HEK293 (cell line): Measurements from ENCODE around the gene ELN.
A peak's percentile ranks its signal among the peaks of the same experiment; 100 is the strongest.

ENCODE experiments used
- CTCF ChIA-PET: fragments of 350-600 bp; formaldehyde crosslinking; extraction: SDS; loops from one replicate; lab custom pipeline; 2021; ENCODE audit warnings: antibody characterized with exemption; lab: Yijun Ruan, JAX
- POLR2A ChIA-PET: fragments of 300-600 bp; formaldehyde crosslinking; extraction: SDS; loops from one replicate; lab custom pipeline; 2020; ENCODE audit warnings: antibody characterized with exemption, inconsistent platforms; lab: Yijun Ruan, JAX
- H3K27ac ChIP-seq: fragments of 200-500 bp; sonication (Bioruptor generic); 2 replicates; pipeline ENCODE4 v1.5.1; 2014; ENCODE audit warnings: low read depth, low read length, control low read depth, inconsistent platforms; ENCODE audit errors: extremely low read depth
- H3K36me3 ChIP-seq, 2 experiments: fragments of 200-500 bp in 1 of 2; sonication (Bioruptor generic) in 1 of 2; 1 replicate in 1 of 2; 2 replicates in 1 of 2; pipeline ENCODE4 v1.5.1; 2014 to 2017; ENCODE audit warnings: inconsistent platforms in 2 of 2, low read length in 2 of 2; ENCODE audit not compliant: control insufficient read depth in 2 of 2, insufficient read depth in 1 of 2
- H3K4me1 ChIP-seq: fragments of 200-500 bp; sonication (Bioruptor generic); 2 replicates; pipeline ENCODE4 v1.5.1; 2014; ENCODE audit warnings: mild to moderate bottlenecking, low read length, inconsistent platforms; ENCODE audit not compliant: control insufficient read depth, insufficient read depth
- H3K4me3 ChIP-seq: 2 replicates; pipeline ENCODE4 v1.5.1; 2011; ENCODE audit warnings: low read depth, mild to moderate bottlenecking, control low read depth, low read length, moderate library complexity
- H3K9me3 ChIP-seq: fragments of 200-500 bp; sonication (Bioruptor generic); 2 replicates; pipeline ENCODE4 v1.5.1; 2014; ENCODE audit warnings: low read depth, low read length, inconsistent platforms; ENCODE audit not compliant: control insufficient read depth, insufficient read depth
- GLIS2 ChIP-seq: fragments of 450-650 bp; formaldehyde crosslinking; IDR thresholded peaks from 2 replicates; pipeline ENCODE4 v1.5.1; 2016; ENCODE audit warnings: missing biosample characterization, missing genetic modification characterization
- KLF17 ChIP-seq: fragments of 450-650 bp; formaldehyde crosslinking; IDR thresholded peaks from 2 replicates; pipeline ENCODE4 v1.5.1; 2016; ENCODE audit warnings: missing biosample characterization, missing genetic modification characterization
- KLF7 ChIP-seq: fragments of 450-650 bp; formaldehyde crosslinking; IDR thresholded peaks from 2 replicates; pipeline ENCODE4 v1.5.1; 2016; ENCODE audit warnings: missing biosample characterization, missing genetic modification characterization, borderline replicate concordance
- SETDB1 ChIP-seq: IDR thresholded peaks from one replicate; pipeline ENCODE4 v1.6.1; 2017; ENCODE audit warnings: mild to moderate bottlenecking, low read length, moderate library complexity, mixed read lengths; ENCODE audit not compliant: insufficient read length
- SP2 ChIP-seq: fragments of 450-650 bp; formaldehyde crosslinking; IDR thresholded peaks from 2 replicates; pipeline ENCODE4 v1.5.1; 2016; ENCODE audit warnings: missing biosample characterization, missing genetic modification characterization
- TRIM28 ChIP-seq: IDR thresholded peaks from 2 replicates; pipeline ENCODE4 v1.6.1; 2011; ENCODE audit warnings: low read length, control low read depth, borderline replicate concordance
- WT1 ChIP-seq: fragments of 450-650 bp; formaldehyde crosslinking; IDR thresholded peaks from 2 replicates; pipeline ENCODE4 v1.5.1; 2016; ENCODE audit warnings: missing biosample characterization, missing genetic modification characterization
- ZBTB1 ChIP-seq: fragments of 450-650 bp; formaldehyde crosslinking; IDR thresholded peaks from 2 replicates; pipeline ENCODE4 v1.5.1; 2016; ENCODE audit warnings: missing biosample characterization, missing genetic modification characterization
- ZBTB20 ChIP-seq: fragments of 450-650 bp; formaldehyde crosslinking; IDR thresholded peaks from 2 replicates; pipeline ENCODE4 v1.5.1; 2016; ENCODE audit warnings: missing biosample characterization, missing genetic modification characterization
- ZEB2 ChIP-seq: fragments of 450-650 bp; formaldehyde crosslinking; IDR thresholded peaks from 2 replicates; pipeline ENCODE4 v1.5.1; 2016; ENCODE audit warnings: missing biosample characterization, missing genetic modification characterization
- ZNF140 ChIP-seq: fragments of 450-650 bp; formaldehyde crosslinking; IDR thresholded peaks from 2 replicates; pipeline ENCODE4 v1.5.1; 2016; ENCODE audit warnings: missing biosample characterization, missing genetic modification characterization
- ZNF16 ChIP-seq: fragments of 450-650 bp; formaldehyde crosslinking; IDR thresholded peaks from 2 replicates; pipeline ENCODE4 v1.5.1; 2016; ENCODE audit warnings: low read depth, missing biosample characterization, missing genetic modification characterization
- ZNF184 ChIP-seq: fragments of 450-650 bp; IDR thresholded peaks from 2 replicates; pipeline ENCODE4 v1.5.1; 2018; ENCODE audit warnings: missing biosample characterization, mild to moderate bottlenecking, missing genetic modification characterization
- ZNF335 ChIP-seq: fragments of 450-650 bp; formaldehyde crosslinking; conservative IDR thresholded peaks from 2 replicates; pipeline ENCODE4 v1.5.1; 2016; ENCODE audit warnings: missing biosample characterization, missing genetic modification characterization
- ZNF354C ChIP-seq: fragments of 450-650 bp; formaldehyde crosslinking; IDR thresholded peaks from 2 replicates; pipeline ENCODE4 v1.5.1; 2016; ENCODE audit warnings: missing biosample characterization, missing genetic modification characterization, low read depth, borderline replicate concordance
- ZNF37A ChIP-seq: fragments of 450-650 bp; IDR thresholded peaks from 2 replicates; pipeline ENCODE4 v1.5.1; 2018; ENCODE audit warnings: missing biosample characterization, missing genetic modification characterization
- ZNF394 ChIP-seq: fragments of 450-650 bp; formaldehyde crosslinking; IDR thresholded peaks from 2 replicates; pipeline ENCODE4 v1.5.1; 2016; ENCODE audit warnings: missing biosample characterization, missing genetic modification characterization, mild to moderate bottlenecking, moderate library complexity, borderline replicate concordance
- ZNF529 ChIP-seq: fragments of 450-650 bp; formaldehyde crosslinking; IDR thresholded peaks from 2 replicates; pipeline ENCODE4 v1.5.1; 2017; ENCODE audit warnings: missing genetic modification characterization, missing biosample characterization; ENCODE audit not compliant: insufficient replicate concordance
- ZNF610 ChIP-seq: fragments of 450-650 bp; formaldehyde crosslinking; IDR thresholded peaks from 2 replicates; pipeline ENCODE4 v1.5.1; 2016; ENCODE audit warnings: missing biosample characterization, missing genetic modification characterization, borderline replicate concordance
- ZNF626 ChIP-seq: fragments of 450-650 bp; sonication (Bioruptor Pico); formaldehyde crosslinking; IDR thresholded peaks from 2 replicates; pipeline ENCODE4 v1.5.1; 2018; ENCODE audit warnings: missing biosample characterization, missing genetic modification characterization, inconsistent platforms
- ZNF629 ChIP-seq: fragments of 450-650 bp; formaldehyde crosslinking; IDR thresholded peaks from 2 replicates; pipeline ENCODE4 v1.5.1; 2017; ENCODE audit warnings: missing biosample characterization, missing genetic modification characterization
- ZNF639 ChIP-seq: fragments of 450-650 bp; formaldehyde crosslinking; IDR thresholded peaks from 2 replicates; pipeline ENCODE4 v1.5.1; 2016; ENCODE audit warnings: missing biosample characterization, missing genetic modification characterization
- ZNF660 ChIP-seq: fragments of 450-650 bp; IDR thresholded peaks from 2 replicates; pipeline ENCODE4 v1.5.1; 2018; ENCODE audit warnings: missing biosample characterization, mild to moderate bottlenecking, missing genetic modification characterization
- ZNF707 ChIP-seq: fragments of 450-650 bp; formaldehyde crosslinking; IDR thresholded peaks from 2 replicates; pipeline ENCODE4 v1.5.1; 2016; ENCODE audit warnings: missing biosample characterization, missing genetic modification characterization

Gene ELN

GRCh38 chr7:74097937-74098614 lies 70.1 kb downstream of the ELN start:
- H3K4me1 ChIP-seq = no peaks in the 10 kb centered on the region
- no peak for TF ChIP-seq ZNF140
- TF ChIP-seq ZNF707 (tag by site-specific recombination) = no peak
- peak; percentile 81 for TF ChIP-seq SETDB1
- TF ChIP-seq ZNF660 = 0 out of 2 replicates have a peak, but pooled peaks have one; percentile 46
- TF ChIP-seq ZNF629 (tag by site-specific recombination) = 0 out of 2 replicates have a peak, but pooled peaks have one; percentile 33
- no peak for TF ChIP-seq ZNF626 (tag by site-specific recombination)
- 0 out of 2 replicates have a peak, but pooled peaks have one; percentile 26 for TF ChIP-seq TRIM28
- TF ChIP-seq ZBTB1 (tag by site-specific recombination) = no peak
- TF ChIP-seq KLF7 (tag by site-specific recombination) = no peak
- no peak for TF ChIP-seq ZNF529 (tag by site-specific recombination)
- TF ChIP-seq ZNF184 (tag by site-specific recombination) = no peak
- no peak for TF ChIP-seq ZBTB20
- no peak for TF ChIP-seq SP2
- TF ChIP-seq ZNF394 (tag by site-specific recombination) = peak; percentile 28; the same call in 1 of the 2 replicates
- TF ChIP-seq ZNF354C (tag by site-specific recombination) = no peak
- TF ChIP-seq ZNF335 (tag by site-specific recombination) = peak; percentile 74
- 0 out of 2 replicates have a peak, but pooled peaks have one; percentile 57 for TF ChIP-seq ZNF639 (tag by site-specific recombination)
- no peak for TF ChIP-seq ZNF610 (tag by site-specific recombination)
- TF ChIP-seq ZEB2 (tag by site-specific recombination) = 0 out of 2 replicates have a peak, but pooled peaks have one; percentile 23
- no peak for TF ChIP-seq GLIS2
- TF ChIP-seq, all 188 proteins: peak for 8
- no peak overlapping the region for H3K4me3 ChIP-seq
- POLR2A ChIA-PET = interaction anchor here (0.9 kb wide), 1 partner anchor 15 kb away, joined by 7 read pairs; the partner anchor contains the start of gene LIMK1
- H3K36me3 ChIP-seq = peaks cover 18 to 33% of the 10 kb centered on the region in 2 experiments; a peak in 2 of 3 replicates
- H3K27ac ChIP-seq = 0 out of 2 replicates have a peak overlapping the region, but pooled peaks have one; percentile 31
- H3K9me3 ChIP-seq = no peaks in the 10 kb centered on the region
- CTCF ChIA-PET = interaction anchor here (0.6 kb wide), 1 partner anchor 12 kb away, joined by 3 read pairs; no protein-coding TSS in a partner anchor

- Histone ChIP-seq H3K27ac (no peak overlapping the region), H3K9me3 (no peaks in the 10 kb centered on the region), H3K36me3 (peaks cover 21 to 35% of the 10 kb centered on the region in 2 experiments; a peak in 2 of 3 replicates), H3K4me1 (no peaks in the 10 kb centered on the region), H3K4me3 (no peak overlapping the region)
- ChIA-PET POLR2A (no interaction called here), CTCF (no interaction called here)
- no peak for TF ChIP-seq ZNF629 (tag by site-specific recombination)
- TF ChIP-seq KLF17 (tag by site-specific recombination) = no peak
- TF ChIP-seq ZNF37A (tag by site-specific recombination) = no peak
- no peak for TF ChIP-seq ZNF660
- TF ChIP-seq WT1 (tag by site-specific recombination) = no peak
- no peak for TF ChIP-seq ZNF16 (tag by site-specific recombination)
Measured at GRCh38 chr7:74099031-74099430, 71.1 kb downstream of the ELN start.
